MM.1S (cell line): ENCODE results near the gene OSMR.
A peak's percentile ranks its signal among the peaks of the same experiment; 100 is the strongest.

ENCODE experiments used
- EZH2 ChIP-seq: fragments of 300-600 bp; sonication (generic); optimal IDR thresholded peaks from 2 replicates; pipeline ENCODE3; 2017; ENCODE audit warnings: low read depth, mild to moderate bottlenecking, antibody characterized with exemption, low read length, mixed read lengths
- EZH2phosphoT487 ChIP-seq: fragments of 300-600 bp; sonication (generic); IDR thresholded peaks from 2 replicates; pipeline ENCODE4 v1.6.1; 2018; ENCODE audit warnings: antibody characterized with exemption, low read length
- TF ChIP-seq, protein P1 (sequence below): fragments of 300-600 bp; sonication (generic); IDR thresholded peaks from 2 replicates; pipeline ENCODE4 v1.5.1; 2016; ENCODE audit warnings: antibody characterized with exemption, low read length, mixed read lengths

DNA sequence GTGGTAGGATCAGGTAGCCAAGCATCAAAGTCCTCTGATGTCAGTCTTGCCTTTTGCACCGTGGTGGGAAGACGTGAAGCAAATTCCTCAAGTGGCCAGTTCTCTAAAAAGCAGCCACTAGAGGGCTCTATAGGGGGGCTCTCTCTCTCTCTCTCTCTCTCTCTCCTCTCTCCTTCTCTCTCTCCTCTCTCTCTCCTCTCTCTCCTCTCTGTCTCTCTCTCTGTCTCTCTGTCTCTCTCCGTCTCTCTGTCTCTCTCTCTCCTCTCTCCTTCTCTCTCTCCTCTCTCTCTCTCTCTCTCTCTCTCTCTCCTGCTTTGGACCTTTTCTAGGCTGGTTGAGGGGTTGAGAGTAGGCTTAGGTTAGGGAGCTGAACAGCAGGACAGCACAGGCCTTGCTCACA lies 13.9 kb upstream of the OSMR start:
- TF ChIP-seq, protein P1, sequence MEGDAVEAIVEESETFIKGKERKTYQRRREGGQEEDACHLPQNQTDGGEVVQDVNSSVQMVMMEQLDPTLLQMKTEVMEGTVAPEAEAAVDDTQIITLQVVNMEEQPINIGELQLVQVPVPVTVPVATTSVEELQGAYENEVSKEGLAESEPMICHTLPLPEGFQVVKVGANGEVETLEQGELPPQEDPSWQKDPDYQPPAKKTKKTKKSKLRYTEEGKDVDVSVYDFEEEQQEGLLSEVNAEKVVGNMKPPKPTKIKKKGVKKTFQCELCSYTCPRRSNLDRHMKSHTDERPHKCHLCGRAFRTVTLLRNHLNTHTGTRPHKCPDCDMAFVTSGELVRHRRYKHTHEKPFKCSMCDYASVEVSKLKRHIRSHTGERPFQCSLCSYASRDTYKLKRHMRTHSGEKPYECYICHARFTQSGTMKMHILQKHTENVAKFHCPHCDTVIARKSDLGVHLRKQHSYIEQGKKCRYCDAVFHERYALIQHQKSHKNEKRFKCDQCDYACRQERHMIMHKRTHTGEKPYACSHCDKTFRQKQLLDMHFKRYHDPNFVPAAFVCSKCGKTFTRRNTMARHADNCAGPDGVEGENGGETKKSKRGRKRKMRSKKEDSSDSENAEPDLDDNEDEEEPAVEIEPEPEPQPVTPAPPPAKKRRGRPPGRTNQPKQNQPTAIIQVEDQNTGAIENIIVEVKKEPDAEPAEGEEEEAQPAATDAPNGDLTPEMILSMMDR: peak; percentile 37
- TF ChIP-seq EZH2 (no peak), EZH2phosphoT487 (no peak)
